ENCODE results near the gene NISCH.

Gene NISCH

GRCh38 chr3:52458031-52458760 is 2.8 kb downstream of the NISCH start:
- Histone ChIP-seq H3K9ac (ENCODE audit: low read depth, low read length, poor library complexity, severe bottlenecking) (peak overlapping the region; percentile 99), H3K4me2 (ENCODE audit: low read depth, low read length, poor library complexity, severe bottlenecking) (peak overlapping the region; percentile 83), H2AFZ (ENCODE audit: low read length) (no peak overlapping the region), H3K4me3 (ENCODE audit: low read length, poor library complexity, severe bottlenecking) (peak overlapping the region; percentile 82), H3K9me2 (replicated peaks; ENCODE audit: low read depth, low read length) (no peaks in the 10 kb centered on the region), H3F3A (ENCODE audit: low read depth) (no peaks in the 10 kb centered on the region), H3K79me2 (ENCODE audit: insufficient read depth, low read length) (peaks cover 77% of the 10 kb centered on the region), H3K27me3 (ENCODE audit: insufficient read depth, low read length, poor library complexity, severe bottlenecking) (peaks cover 6% of the 10 kb centered on the region), H3K36me3 (ENCODE audit: insufficient read depth, low read length) (peaks cover 33% of the 10 kb centered on the region; the same call in 1 of the 2 replicates), H3K4me1 (ENCODE audit: insufficient read depth, low read length, poor library complexity, severe bottlenecking) (peaks cover 45% of the 10 kb centered on the region), H3K9me3 (ENCODE audit: insufficient read depth, low read depth, low read length) (no peaks in the 10 kb centered on the region), H4K20me1 (ENCODE audit: insufficient read depth, low read length, poor library complexity, severe bottlenecking) (peaks cover 23% of the 10 kb centered on the region)
- TF ChIP-seq EZH2phosphoT487 (IDR thresholded peaks at IDR 0.05; ENCODE audit: borderline replicate concordance) (no peak), CTCF (conservative IDR thresholded peaks at IDR 0.05; ENCODE audit: low read length) (no peak)

GRCh38 chr3:52458770-52459545 is 3.6 kb downstream of the NISCH start:
- no peaks in the 10 kb centered on the region for H3F3A ChIP-seq (ENCODE audit: low read depth)
- H3K79me2 ChIP-seq (ENCODE audit: insufficient read depth, low read length) = peaks cover 84% of the 10 kb centered on the region
- H3K9me2 ChIP-seq (replicated peaks; ENCODE audit: low read depth, low read length) = no peaks in the 10 kb centered on the region
- peak overlapping the region; percentile 99 for H3K9ac ChIP-seq (ENCODE audit: low read depth, low read length, poor library complexity, severe bottlenecking)
- no peak overlapping the region for H3K4me3 ChIP-seq (ENCODE audit: low read length, poor library complexity, severe bottlenecking)
- peaks cover 6% of the 10 kb centered on the region for H3K27me3 ChIP-seq (ENCODE audit: insufficient read depth, low read length, poor library complexity, severe bottlenecking)
- TF ChIP-seq EZH2phosphoT487 (IDR thresholded peaks at IDR 0.05; ENCODE audit: borderline replicate concordance) (no peak), CTCF (conservative IDR thresholded peaks at IDR 0.05; ENCODE audit: low read length) (no peak)
- no peaks in the 10 kb centered on the region for H3K9me3 ChIP-seq (ENCODE audit: insufficient read depth, low read depth, low read length)
- peaks cover 33% of the 10 kb centered on the region; the same call in 1 of the 2 replicates for H3K36me3 ChIP-seq (ENCODE audit: insufficient read depth, low read length)
- H2AFZ ChIP-seq (ENCODE audit: low read length) = no peak overlapping the region
- H4K20me1 ChIP-seq (ENCODE audit: insufficient read depth, low read length, poor library complexity, severe bottlenecking) = peaks cover 23% of the 10 kb centered on the region
- H3K4me2 ChIP-seq (ENCODE audit: low read depth, low read length, poor library complexity, severe bottlenecking) = peak overlapping the region; percentile 83
- peaks cover 45% of the 10 kb centered on the region for H3K4me1 ChIP-seq (ENCODE audit: insufficient read depth, low read length, poor library complexity, severe bottlenecking)

- Histone ChIP-seq H2AFZ (ENCODE audit: low read length) (no peak overlapping the region), H3K4me2 (ENCODE audit: low read depth, low read length, poor library complexity, severe bottlenecking) (peak overlapping the region; percentile 42), H3K9me2 (replicated peaks; ENCODE audit: low read depth, low read length) (no peaks in the 10 kb centered on the region), H3K36me3 (ENCODE audit: insufficient read depth, low read length) (peaks cover 59% of the 10 kb centered on the region; the same call in 1 of the 2 replicates), H3K4me1 (ENCODE audit: insufficient read depth, low read length, poor library complexity, severe bottlenecking) (peaks cover 32% of the 10 kb centered on the region), H3K79me2 (ENCODE audit: insufficient read depth, low read length) (peaks cover 92% of the 10 kb centered on the region), H3K9me3 (ENCODE audit: insufficient read depth, low read depth, low read length) (no peaks in the 10 kb centered on the region), H3K27me3 (ENCODE audit: insufficient read depth, low read length, poor library complexity, severe bottlenecking) (no peaks in the 10 kb centered on the region), H4K20me1 (ENCODE audit: insufficient read depth, low read length, poor library complexity, severe bottlenecking) (peaks cover 31% of the 10 kb centered on the region), H3K4me3 (ENCODE audit: low read length, poor library complexity, severe bottlenecking) (no peak overlapping the region), H3F3A (ENCODE audit: low read depth) (no peaks in the 10 kb centered on the region), H3K9ac (ENCODE audit: low read depth, low read length, poor library complexity, severe bottlenecking) (peak overlapping the region; percentile 2)
- TF ChIP-seq CTCF (conservative IDR thresholded peaks at IDR 0.05; ENCODE audit: low read length) (no peak), EZH2phosphoT487 (IDR thresholded peaks at IDR 0.05; ENCODE audit: borderline replicate concordance) (no peak)
These were observed 6.5 kb downstream of the NISCH start for GRCh38 chr3:52461874-52462273.
